PFSK-1 (cell line): ENCODE results near the gene BEX5.

Experiments used
- FOXP2 ChIP-seq: optimal IDR thresholded peaks from 2 replicates; pipeline ENCODE3; 2011; ENCODE audit warnings: borderline replicate concordance, control low read depth, inconsistent platforms; ENCODE audit not compliant: insufficient read depth; ENCODE audit errors: extremely low read length, extremely low read depth
- POLR2AphosphoS5 ChIP-seq: IDR thresholded peaks from 2 replicates; pipeline ENCODE4 v1.6.1; 2012; ENCODE audit warnings: low read depth, mild to moderate bottlenecking, control low read depth, low read length, moderate library complexity
- SIN3A ChIP-seq: IDR thresholded peaks from 2 replicates; pipeline ENCODE4 v1.6.1; 2012; ENCODE audit warnings: mild to moderate bottlenecking, low read length, moderate library complexity, borderline replicate concordance; ENCODE audit not compliant: insufficient read depth
- TAF1 ChIP-seq: IDR thresholded peaks from 2 replicates; pipeline ENCODE4 v1.6.1; 2012; ENCODE audit warnings: low read length, control low read depth, borderline replicate concordance; ENCODE audit not compliant: insufficient read depth
- TF ChIP-seq, protein P1 (sequence below), 2 experiments: IDR thresholded peaks; 2 replicates each; pipeline versions ENCODE4 v1.6.1 to v1.8.0; 2011 to 2012; ENCODE audit warnings: low read depth in 2 of 2, low read length in 2 of 2, control low read depth in 1 of 2, inconsistent platforms in 1 of 2, mild to moderate bottlenecking in 1 of 2, moderate library complexity in 1 of 2; ENCODE audit not compliant: insufficient read depth in 1 of 2

DNA sequence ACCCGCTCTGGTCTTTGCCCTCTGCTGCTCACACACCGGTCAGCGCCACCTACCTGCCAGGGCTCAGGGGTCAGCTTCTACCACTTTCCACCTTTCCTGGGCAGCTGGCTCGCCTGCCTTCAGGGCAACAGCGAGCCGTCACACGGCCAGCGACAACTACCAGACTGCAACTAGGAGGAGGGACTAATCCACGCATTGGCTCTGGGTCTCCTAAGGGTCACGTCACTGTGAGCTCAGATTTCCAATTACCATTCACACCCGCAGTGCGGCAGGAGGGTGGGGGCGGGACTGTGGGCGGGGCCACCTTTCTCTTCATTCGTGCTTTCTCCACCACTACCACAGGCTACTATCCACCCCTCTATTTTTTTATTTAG lies at the start of gene BEX5:
- no peak for TF ChIP-seq FOXP2
- TF ChIP-seq, protein P1, sequence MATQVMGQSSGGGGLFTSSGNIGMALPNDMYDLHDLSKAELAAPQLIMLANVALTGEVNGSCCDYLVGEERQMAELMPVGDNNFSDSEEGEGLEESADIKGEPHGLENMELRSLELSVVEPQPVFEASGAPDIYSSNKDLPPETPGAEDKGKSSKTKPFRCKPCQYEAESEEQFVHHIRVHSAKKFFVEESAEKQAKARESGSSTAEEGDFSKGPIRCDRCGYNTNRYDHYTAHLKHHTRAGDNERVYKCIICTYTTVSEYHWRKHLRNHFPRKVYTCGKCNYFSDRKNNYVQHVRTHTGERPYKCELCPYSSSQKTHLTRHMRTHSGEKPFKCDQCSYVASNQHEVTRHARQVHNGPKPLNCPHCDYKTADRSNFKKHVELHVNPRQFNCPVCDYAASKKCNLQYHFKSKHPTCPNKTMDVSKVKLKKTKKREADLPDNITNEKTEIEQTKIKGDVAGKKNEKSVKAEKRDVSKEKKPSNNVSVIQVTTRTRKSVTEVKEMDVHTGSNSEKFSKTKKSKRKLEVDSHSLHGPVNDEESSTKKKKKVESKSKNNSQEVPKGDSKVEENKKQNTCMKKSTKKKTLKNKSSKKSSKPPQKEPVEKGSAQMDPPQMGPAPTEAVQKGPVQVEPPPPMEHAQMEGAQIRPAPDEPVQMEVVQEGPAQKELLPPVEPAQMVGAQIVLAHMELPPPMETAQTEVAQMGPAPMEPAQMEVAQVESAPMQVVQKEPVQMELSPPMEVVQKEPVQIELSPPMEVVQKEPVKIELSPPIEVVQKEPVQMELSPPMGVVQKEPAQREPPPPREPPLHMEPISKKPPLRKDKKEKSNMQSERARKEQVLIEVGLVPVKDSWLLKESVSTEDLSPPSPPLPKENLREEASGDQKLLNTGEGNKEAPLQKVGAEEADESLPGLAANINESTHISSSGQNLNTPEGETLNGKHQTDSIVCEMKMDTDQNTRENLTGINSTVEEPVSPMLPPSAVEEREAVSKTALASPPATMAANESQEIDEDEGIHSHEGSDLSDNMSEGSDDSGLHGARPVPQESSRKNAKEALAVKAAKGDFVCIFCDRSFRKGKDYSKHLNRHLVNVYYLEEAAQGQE (IDR thresholded peaks at IDR 0.05; ENCODE audit: insufficient read depth in 1 of 2, low read depth in 2 of 2, low read length in 2 of 2): no peak
- no peak for TF ChIP-seq SIN3A
- no peak for TF ChIP-seq TAF1
- TF ChIP-seq POLR2AphosphoS5: no peak
